Hepatic stellate cell (primary cell): ENCODE measurements around the gene CD40.

ENCODE experiments used
- DNase-seq: peaks from one replicate; pipeline ENCODE4 v3.0.0; 2011; ENCODE audit warnings: low spot score

Gene CD40

GRCh38 chr20:46172961-46173536, 54.9 kb downstream of the CD40 start:
- no peak for DNase-seq

GRCh38 chr20:46173652-46174468, 55.7 kb downstream of the CD40 start:
- no peak for DNase-seq

- peak; percentile 60 for DNase-seq
These were observed 56.5 kb downstream of the CD40 start for GRCh38 chr20:46174469-46175126.

GRCh38 chr20:46175127-46175494, 57.0 kb downstream of the CD40 start:
- DNase-seq = no peak

- DNase-seq = no peak
These were observed 58.7 kb downstream of the CD40 start for GRCh38 chr20:46176739-46177378.

- no peak for DNase-seq
These were observed 59.7 kb downstream of the CD40 start for GRCh38 chr20:46177768-46178167.

GRCh38 chr20:46178891-46179290, 60.8 kb downstream of the CD40 start:
- DNase-seq = no peak
